Mucosa of stomach (tissue), 1 donor: ENCODE results near the gene KATNBL1.
"Not testable (repeated sequence)": the region's sequence is repeated elsewhere in the genome, so short reads cannot be mapped to it uniquely, and the experiment has no call there.

Source experiments
- H3K27me3 ChIP-seq: one replicate; pipeline ENCODE4 v1.7.0; 2013; ENCODE audit warnings: mild to moderate bottlenecking, low read length; ENCODE audit not compliant: control insufficient read depth, insufficient read depth
- H3K36me3 ChIP-seq: one replicate; pipeline ENCODE4 v1.7.0; 2013; ENCODE audit warnings: low read length; ENCODE audit not compliant: control insufficient read depth, insufficient read depth
- H3K4me1 ChIP-seq: one replicate; pipeline ENCODE4 v1.7.0; 2013; ENCODE audit warnings: mild to moderate bottlenecking, low read length; ENCODE audit not compliant: control insufficient read depth, insufficient read depth
- H3K4me3 ChIP-seq: one replicate; pipeline ENCODE4 v1.7.0; 2013; ENCODE audit warnings: low read length
- H3K9ac ChIP-seq: one replicate; pipeline ENCODE4 v1.7.0; 2013; ENCODE audit warnings: mild to moderate bottlenecking, low read length, moderate library complexity
- H3K9me3 ChIP-seq: one replicate; pipeline ENCODE4 v1.7.0; 2013; ENCODE audit warnings: mild to moderate bottlenecking, low read length, moderate library complexity; ENCODE audit not compliant: control insufficient read depth
- donor health status: Pancreatic carcinoma.

KATNBL1 gene

DNA sequence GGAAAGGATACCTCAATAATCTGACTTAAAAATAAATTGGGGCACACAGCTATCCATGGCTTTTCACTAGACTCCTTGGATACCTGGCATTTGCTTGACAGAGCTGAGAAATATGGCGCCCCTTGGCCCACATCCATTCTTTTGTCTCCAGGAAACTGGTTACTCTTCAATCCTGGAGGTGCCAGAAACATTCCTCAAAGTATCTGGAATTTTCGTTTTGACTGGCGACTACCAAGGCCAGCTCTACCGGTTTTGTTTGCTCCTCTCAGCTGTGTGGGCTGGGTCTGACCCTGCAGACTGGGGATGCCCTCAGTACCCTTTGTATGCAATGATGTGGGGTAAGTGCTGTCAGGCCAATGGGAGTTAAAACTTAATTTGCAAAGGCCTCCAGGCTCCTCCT is 27.0 kb downstream of the KATNBL1 start:
- Histone ChIP-seq H3K27me3 (no peaks in the 10 kb centered on the region), H3K9ac (no peak overlapping the region), H3K4me1 (no peaks in the 10 kb centered on the region), H3K36me3 (no peaks in the 10 kb centered on the region), H3K9me3 (no peaks in the 10 kb centered on the region), H3K4me3 (no peak overlapping the region)

- Histone ChIP-seq H3K4me1 (no peaks in the 10 kb centered on the region), H3K36me3 (no peaks in the 10 kb centered on the region), H3K27me3 (no peaks in the 10 kb centered on the region), H3K4me3 (no peak overlapping the region), H3K9me3 (no peaks in the 10 kb centered on the region), H3K9ac (no peak overlapping the region)
Measured at GRCh38 chr15:34179234-34179633, 30.7 kb downstream of the KATNBL1 start.

DNA sequence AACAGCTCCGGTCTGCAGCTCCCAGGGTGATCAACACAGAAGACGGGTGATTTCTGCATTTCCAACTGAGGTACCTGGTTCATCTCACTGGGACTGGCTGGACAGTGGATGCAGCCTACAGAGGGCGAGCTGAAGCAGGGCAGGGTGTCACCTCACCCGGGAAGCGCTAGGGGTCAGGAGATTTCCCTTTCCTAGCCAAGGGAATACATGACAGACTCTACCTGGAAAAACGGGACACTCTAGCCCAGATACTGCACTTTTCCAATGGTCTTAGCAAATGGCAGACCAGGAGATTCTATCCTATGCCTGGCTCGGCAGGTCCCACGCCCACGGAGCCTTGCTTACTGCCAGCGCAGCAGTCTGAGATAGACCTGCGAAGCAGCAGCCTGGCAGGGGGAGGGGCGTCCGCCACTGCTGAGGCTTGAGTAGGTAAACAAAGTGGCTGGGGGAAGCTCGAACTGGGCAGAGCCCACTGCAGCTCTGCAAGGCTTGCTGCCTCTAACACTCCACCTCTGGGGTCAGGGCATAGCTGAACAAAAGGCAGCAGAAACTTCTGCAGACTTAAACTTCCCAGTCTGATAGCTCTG is 43.8 kb downstream of the KATNBL1 start:
- H3K36me3 ChIP-seq, H3K9ac ChIP-seq, H3K4me3 ChIP-seq, H3K27me3 ChIP-seq, H3K9me3 ChIP-seq, H3K4me1 ChIP-seq: not testable (repeated sequence)

DNA sequence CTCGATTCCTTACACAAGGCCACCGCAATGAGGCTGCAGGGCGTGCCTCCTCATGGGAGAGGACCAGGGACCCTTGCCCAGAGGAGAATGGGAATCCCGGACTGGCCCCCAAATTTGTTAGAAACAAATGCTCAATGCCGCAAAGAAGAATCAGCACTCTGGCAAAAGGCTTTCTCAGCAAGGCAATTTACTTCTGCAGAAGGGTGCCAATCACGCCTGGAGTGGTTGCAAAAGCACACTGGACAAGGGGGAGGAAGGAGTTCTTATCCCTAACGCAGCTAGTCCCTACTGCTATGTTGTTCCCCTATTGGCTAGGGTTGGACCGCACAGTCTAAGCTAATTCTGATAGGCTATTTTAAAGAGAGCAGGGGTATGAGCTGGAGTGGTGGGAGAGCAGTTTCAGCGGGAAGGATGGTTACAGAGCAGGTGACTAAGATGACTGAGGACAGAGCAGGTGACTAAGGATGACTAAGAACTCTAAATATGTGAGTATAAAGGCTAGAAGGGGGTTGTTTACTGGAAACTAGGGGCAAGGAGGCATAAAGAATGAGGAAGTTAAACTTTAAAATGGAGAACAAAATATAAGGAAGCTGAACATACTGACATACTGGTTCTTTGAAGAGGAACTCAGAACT is 48.5 kb downstream of the KATNBL1 start:
- Histone ChIP-seq H3K36me3 (peaks cover 7% of the 10 kb centered on the region), H3K4me1 (no peaks in the 10 kb centered on the region), H3K27me3 (no peaks in the 10 kb centered on the region), H3K9ac (no peak overlapping the region), H3K9me3 (peaks cover 9% of the 10 kb centered on the region), H3K4me3 (no peak overlapping the region)

- H3K4me3 ChIP-seq = no peak overlapping the region
- H3K9ac ChIP-seq = no peak overlapping the region
- peaks cover 7% of the 10 kb centered on the region for H3K36me3 ChIP-seq
- H3K9me3 ChIP-seq = peaks cover 9% of the 10 kb centered on the region
- no peaks in the 10 kb centered on the region for H3K4me1 ChIP-seq
- no peaks in the 10 kb centered on the region for H3K27me3 ChIP-seq
Measured at GRCh38 chr15:34160735-34161134, 49.2 kb downstream of the KATNBL1 start.

DNA sequence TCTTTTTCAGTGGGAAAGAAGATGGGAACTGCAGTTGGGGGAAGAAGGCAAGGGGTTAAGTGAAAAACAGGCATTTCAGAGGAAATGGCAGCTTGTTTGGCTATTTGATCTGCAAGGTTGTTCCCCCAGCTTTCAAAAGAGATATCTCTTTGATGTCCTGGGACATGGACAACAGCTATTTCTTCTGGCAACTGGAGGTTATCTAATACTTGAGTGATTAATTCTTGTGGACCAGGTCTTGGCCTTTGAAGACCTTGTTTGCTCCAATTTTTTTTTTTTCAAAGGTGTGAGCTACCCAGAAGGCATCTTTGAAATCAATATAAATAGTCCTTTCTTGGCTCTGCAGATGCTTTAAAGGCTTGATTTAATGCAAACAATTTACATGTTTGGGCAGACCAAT is 51.5 kb downstream of the KATNBL1 start:
- H3K4me1 ChIP-seq = no peaks in the 10 kb centered on the region
- peaks cover 9% of the 10 kb centered on the region for H3K9me3 ChIP-seq
- no peaks in the 10 kb centered on the region for H3K27me3 ChIP-seq
- peaks cover 7% of the 10 kb centered on the region for H3K36me3 ChIP-seq
- H3K9ac ChIP-seq = no peak overlapping the region
- H3K4me3 ChIP-seq = no peak overlapping the region

DNA sequence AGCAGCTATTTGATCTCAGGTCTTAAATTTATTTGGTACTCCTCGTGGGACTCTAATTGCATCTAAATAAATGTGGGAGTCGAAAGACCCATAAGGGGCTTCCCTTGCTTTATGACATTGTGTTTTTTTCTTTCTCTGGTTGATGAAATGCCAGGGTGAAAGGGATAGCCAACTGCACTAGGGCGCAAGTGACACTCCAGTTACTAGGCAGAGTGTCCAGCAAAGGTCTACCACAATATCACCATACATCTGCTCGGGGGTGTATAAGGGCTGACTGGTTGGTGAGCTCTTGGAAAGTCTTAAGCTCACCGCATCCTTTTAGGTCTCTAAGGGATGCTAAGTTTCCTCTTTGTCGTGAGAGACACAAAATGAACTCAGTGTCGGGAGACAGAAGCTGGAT is 54.0 kb downstream of the KATNBL1 start:
- H3K36me3 ChIP-seq = peaks cover 2% of the 10 kb centered on the region
- H3K27me3 ChIP-seq = no peaks in the 10 kb centered on the region
- H3K4me1 ChIP-seq = no peaks in the 10 kb centered on the region
- H3K9me3 ChIP-seq = no peaks in the 10 kb centered on the region
- no peak overlapping the region for H3K9ac ChIP-seq
- no peak overlapping the region for H3K4me3 ChIP-seq

DNA sequence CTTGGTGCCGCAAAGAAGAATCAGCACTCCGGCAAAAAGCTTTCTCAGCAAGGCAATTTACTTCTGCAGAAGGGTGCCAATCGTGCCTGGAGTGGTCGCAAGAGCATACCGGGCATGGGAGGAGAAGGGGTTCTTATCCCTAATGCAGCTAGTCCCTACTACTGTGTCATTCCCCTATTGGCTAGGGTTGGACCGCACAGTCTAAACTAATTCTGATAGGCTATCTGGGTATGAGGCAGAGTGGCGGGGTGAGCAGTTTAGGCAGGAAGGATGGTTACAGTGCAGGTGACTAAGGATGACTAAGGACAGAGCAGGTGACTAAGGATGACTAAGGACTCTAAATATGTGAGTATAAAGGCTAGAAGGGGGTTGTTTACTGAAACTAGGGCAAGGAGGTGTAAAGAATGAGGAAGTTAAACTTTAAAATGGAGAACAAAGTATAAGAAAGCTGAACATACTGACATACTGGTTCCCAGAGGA is 55.1 kb downstream of the KATNBL1 start:
- no peak overlapping the region for H3K4me3 ChIP-seq
- no peak overlapping the region for H3K9ac ChIP-seq
- H3K27me3 ChIP-seq = no peaks in the 10 kb centered on the region
- H3K4me1 ChIP-seq = no peaks in the 10 kb centered on the region
- no peaks in the 10 kb centered on the region for H3K36me3 ChIP-seq
- H3K9me3 ChIP-seq = no peaks in the 10 kb centered on the region

DNA sequence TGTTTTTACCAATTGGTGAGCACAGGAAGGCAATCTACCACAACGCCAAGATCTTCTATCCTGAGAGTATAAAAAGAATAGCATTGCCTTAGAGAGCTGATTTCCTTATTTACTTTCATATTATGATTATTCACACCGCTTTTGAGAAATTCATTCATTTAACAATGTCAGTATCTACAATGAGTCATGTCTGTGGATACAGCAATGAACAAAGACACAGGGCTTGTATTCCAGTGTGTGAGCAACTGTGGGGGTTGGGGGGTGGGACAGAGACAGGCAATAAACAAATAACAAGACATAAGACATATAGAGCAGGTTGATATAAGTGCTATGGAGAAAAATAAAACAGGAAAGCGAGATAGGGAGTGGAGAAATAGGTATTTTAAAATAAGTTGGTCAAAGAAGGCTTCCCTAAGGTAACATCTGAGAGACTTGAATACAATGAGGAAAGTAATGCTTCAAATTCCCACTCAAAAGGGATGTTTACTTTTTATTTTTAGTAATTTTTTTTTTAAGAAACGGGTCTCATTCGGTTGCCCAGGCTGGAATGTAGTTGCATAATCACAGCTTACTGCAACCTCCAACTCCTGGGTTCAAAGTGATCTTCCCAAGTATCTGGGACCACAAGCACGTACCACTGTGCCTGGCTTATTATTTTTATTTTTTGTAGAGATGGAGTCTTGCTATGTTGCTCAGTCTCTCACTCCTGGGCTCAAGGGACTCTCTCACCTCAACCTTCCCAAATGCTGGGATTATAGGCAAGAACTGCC is 62.3 kb downstream of the KATNBL1 start:
- Histone ChIP-seq H3K9me3 (no peaks in the 10 kb centered on the region), H3K36me3 (no peaks in the 10 kb centered on the region), H3K9ac (no peak overlapping the region), H3K4me1 (no peaks in the 10 kb centered on the region), H3K4me3 (no peak overlapping the region), H3K27me3 (no peaks in the 10 kb centered on the region)

- H3K9ac ChIP-seq = no peak overlapping the region
- no peaks in the 10 kb centered on the region for H3K36me3 ChIP-seq
- no peaks in the 10 kb centered on the region for H3K9me3 ChIP-seq
- no peak overlapping the region for H3K4me3 ChIP-seq
- H3K27me3 ChIP-seq = no peaks in the 10 kb centered on the region
- H3K4me1 ChIP-seq = no peaks in the 10 kb centered on the region
Measured at GRCh38 chr15:34133511-34133910, 76.4 kb downstream of the KATNBL1 start.

DNA sequence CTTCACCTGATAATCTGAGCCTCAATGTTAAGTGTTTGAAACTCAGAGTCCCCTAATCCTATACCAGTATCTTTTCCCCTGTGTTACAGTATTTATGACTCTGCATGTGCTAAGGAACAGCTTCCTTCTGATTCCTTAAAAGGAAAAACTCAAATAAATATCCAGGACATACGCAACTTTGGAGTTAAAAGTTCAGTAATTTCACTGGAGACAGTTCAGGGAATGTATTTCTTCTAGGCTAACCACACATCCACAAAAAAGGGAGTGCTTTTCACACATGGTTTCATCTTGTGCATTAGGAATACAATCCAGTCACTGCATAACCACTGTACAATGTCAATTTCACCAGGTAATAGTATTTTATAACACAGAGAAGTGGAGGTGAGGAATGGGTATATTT is 77.0 kb downstream of the KATNBL1 start:
- no peaks in the 10 kb centered on the region for H3K27me3 ChIP-seq
- no peaks in the 10 kb centered on the region for H3K9me3 ChIP-seq
- H3K4me1 ChIP-seq = no peaks in the 10 kb centered on the region
- no peak overlapping the region for H3K4me3 ChIP-seq
- no peaks in the 10 kb centered on the region for H3K36me3 ChIP-seq
- H3K9ac ChIP-seq = no peak overlapping the region

DNA sequence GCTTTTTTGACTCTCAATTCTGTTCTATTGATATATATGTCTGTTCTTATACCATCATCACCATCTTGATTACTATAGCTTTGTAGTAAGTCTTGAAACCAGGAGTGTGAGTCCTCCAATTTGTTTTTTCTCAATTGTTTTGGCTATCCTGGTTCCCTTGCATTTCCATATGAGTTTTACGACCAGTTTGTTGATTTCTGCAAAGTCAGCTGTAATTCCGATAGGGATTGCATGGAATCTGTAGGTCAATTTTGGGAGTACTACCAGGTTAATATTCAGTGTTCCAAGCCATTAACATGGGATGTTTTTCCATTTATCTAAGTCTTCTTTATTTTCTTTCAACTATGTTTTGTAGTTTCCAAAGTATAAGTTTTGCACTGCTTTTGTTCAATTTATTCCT is 81.0 kb downstream of the KATNBL1 start:
- no peaks in the 10 kb centered on the region for H3K36me3 ChIP-seq
- H3K4me1 ChIP-seq = no peaks in the 10 kb centered on the region
- H3K9ac ChIP-seq = no peak overlapping the region
- no peak overlapping the region for H3K4me3 ChIP-seq
- H3K27me3 ChIP-seq = no peaks in the 10 kb centered on the region
- H3K9me3 ChIP-seq = no peaks in the 10 kb centered on the region
